Activated naive CD8-positive, alpha-beta T cell (primary cell): Measurements from ENCODE around the gene RGCC.

Source experiments
- H3K27ac Mint-ChIP-seq: one replicate; pipeline ENCODE4 v1.8.0; 2021; ENCODE audit warnings: mixed read lengths
- H3K27me3 Mint-ChIP-seq: one replicate; pipeline ENCODE4 v1.8.0; 2021; ENCODE audit warnings: mixed read lengths
- H3K36me3 Mint-ChIP-seq: one replicate; pipeline ENCODE4 v1.8.0; 2021; ENCODE audit warnings: mixed read lengths
- H3K4me1 Mint-ChIP-seq: one replicate; pipeline ENCODE4 v1.8.0; 2021; ENCODE audit warnings: low read depth, mixed read lengths
- H3K4me3 Mint-ChIP-seq: one replicate; pipeline ENCODE4 v1.8.0; 2021; ENCODE audit warnings: mild to moderate bottlenecking, mixed read lengths
- H3K9me3 Mint-ChIP-seq: one replicate; pipeline ENCODE4 v1.8.0; 2021; ENCODE audit warnings: low read depth, mixed read lengths

The RGCC gene

GRCh38 chr13:41509971-41510370, 52.6 kb downstream of the RGCC start:
- no peak overlapping the region for H3K27ac Mint-ChIP-seq
- H3K9me3 Mint-ChIP-seq, result no peaks in the 10 kb centered on the region
- H3K4me1 Mint-ChIP-seq, result peaks cover 2% of the 10 kb centered on the region
- H3K27me3 Mint-ChIP-seq, result no peaks in the 10 kb centered on the region
- peaks cover 3% of the 10 kb centered on the region for H3K36me3 Mint-ChIP-seq
- no peak overlapping the region for H3K4me3 Mint-ChIP-seq

GRCh38 chr13:41511827-41512226, 54.5 kb downstream of the RGCC start:
- Mint-ChIP-seq H3K27ac (no peak overlapping the region), H3K9me3 (no peaks in the 10 kb centered on the region), H3K4me1 (no peaks in the 10 kb centered on the region), H3K27me3 (no peaks in the 10 kb centered on the region), H3K36me3 (no peaks in the 10 kb centered on the region), H3K4me3 (no peak overlapping the region)

- Mint-ChIP-seq H3K27me3 (no peaks in the 10 kb centered on the region), H3K4me3 (no peak overlapping the region), H3K27ac (no peak overlapping the region), H3K36me3 (no peaks in the 10 kb centered on the region), H3K9me3 (no peaks in the 10 kb centered on the region), H3K4me1 (no peaks in the 10 kb centered on the region)
These were observed 55.1 kb downstream of the RGCC start for GRCh38 chr13:41512441-41512840.

- Mint-ChIP-seq H3K4me3 (no peak overlapping the region), H3K4me1 (no peaks in the 10 kb centered on the region), H3K27ac (no peak overlapping the region), H3K27me3 (no peaks in the 10 kb centered on the region), H3K36me3 (no peaks in the 10 kb centered on the region), H3K9me3 (no peaks in the 10 kb centered on the region)
These were observed 56.2 kb downstream of the RGCC start for GRCh38 chr13:41513600-41513999.

GRCh38 chr13:41514853-41515395, 57.6 kb downstream of the RGCC start:
- Mint-ChIP-seq H3K36me3 (no peaks in the 10 kb centered on the region), H3K27ac (no peak overlapping the region), H3K9me3 (no peaks in the 10 kb centered on the region), H3K4me1 (no peaks in the 10 kb centered on the region), H3K4me3 (no peak overlapping the region), H3K27me3 (no peaks in the 10 kb centered on the region)

- no peak overlapping the region for H3K27ac Mint-ChIP-seq
- no peaks in the 10 kb centered on the region for H3K4me1 Mint-ChIP-seq
- no peaks in the 10 kb centered on the region for H3K27me3 Mint-ChIP-seq
- no peaks in the 10 kb centered on the region for H3K9me3 Mint-ChIP-seq
- H3K4me3 Mint-ChIP-seq, result no peak overlapping the region
- no peaks in the 10 kb centered on the region for H3K36me3 Mint-ChIP-seq
These were observed 58.3 kb downstream of the RGCC start for GRCh38 chr13:41515491-41516139.

- no peak overlapping the region for H3K4me3 Mint-ChIP-seq
- no peak overlapping the region for H3K27ac Mint-ChIP-seq
- H3K27me3 Mint-ChIP-seq, result no peaks in the 10 kb centered on the region
- H3K4me1 Mint-ChIP-seq, result no peaks in the 10 kb centered on the region
- H3K36me3 Mint-ChIP-seq, result no peaks in the 10 kb centered on the region
- H3K9me3 Mint-ChIP-seq, result no peaks in the 10 kb centered on the region
These were observed 58.8 kb downstream of the RGCC start for GRCh38 chr13:41516166-41516565.

- no peaks in the 10 kb centered on the region for H3K4me1 Mint-ChIP-seq
- no peaks in the 10 kb centered on the region for H3K9me3 Mint-ChIP-seq
- H3K36me3 Mint-ChIP-seq, result no peaks in the 10 kb centered on the region
- H3K4me3 Mint-ChIP-seq, result no peak overlapping the region
- no peak overlapping the region for H3K27ac Mint-ChIP-seq
- H3K27me3 Mint-ChIP-seq, result no peaks in the 10 kb centered on the region
These were observed 59.4 kb downstream of the RGCC start for GRCh38 chr13:41516760-41517159.

GRCh38 chr13:41520016-41520659, 62.8 kb downstream of the RGCC start:
- H3K36me3 Mint-ChIP-seq, result no peaks in the 10 kb centered on the region
- no peaks in the 10 kb centered on the region for H3K9me3 Mint-ChIP-seq
- H3K4me1 Mint-ChIP-seq, result no peaks in the 10 kb centered on the region
- no peaks in the 10 kb centered on the region for H3K27me3 Mint-ChIP-seq
- no peak overlapping the region for H3K27ac Mint-ChIP-seq
- H3K4me3 Mint-ChIP-seq, result no peak overlapping the region
